GM18870 (cell line): ENCODE data around the gene FAAP100.

ENCODE experiments used
- ATAC-seq: cut with Tn5 transposase; IDR thresholded peaks from one replicate; pipeline ENCODE4 v1.9.1; 2021; ENCODE audit warnings: moderate library complexity; ENCODE audit not compliant: unreplicated experiment

Gene FAAP100

DNA sequence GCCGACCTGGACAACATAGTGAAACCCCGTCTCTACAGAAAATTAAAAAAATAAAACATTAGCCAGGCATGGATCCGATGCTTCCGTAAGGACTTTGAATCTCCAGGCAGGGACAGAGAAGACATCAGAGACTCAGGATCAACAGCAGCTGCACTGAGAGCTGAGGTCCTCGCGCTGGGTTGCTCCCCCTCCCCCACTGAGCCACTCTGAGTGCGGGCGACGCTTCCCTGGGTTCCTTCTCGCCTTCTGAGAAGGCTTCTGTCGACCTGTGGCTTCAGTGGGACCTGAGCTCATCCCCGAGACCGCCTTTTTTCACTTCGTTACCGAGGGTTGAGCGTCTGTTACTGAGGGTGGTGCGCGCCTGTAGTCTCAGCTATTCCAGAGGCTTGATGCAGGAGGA is 60.0 kb downstream of the FAAP100 start:
- ATAC-seq, result no peak

DNA sequence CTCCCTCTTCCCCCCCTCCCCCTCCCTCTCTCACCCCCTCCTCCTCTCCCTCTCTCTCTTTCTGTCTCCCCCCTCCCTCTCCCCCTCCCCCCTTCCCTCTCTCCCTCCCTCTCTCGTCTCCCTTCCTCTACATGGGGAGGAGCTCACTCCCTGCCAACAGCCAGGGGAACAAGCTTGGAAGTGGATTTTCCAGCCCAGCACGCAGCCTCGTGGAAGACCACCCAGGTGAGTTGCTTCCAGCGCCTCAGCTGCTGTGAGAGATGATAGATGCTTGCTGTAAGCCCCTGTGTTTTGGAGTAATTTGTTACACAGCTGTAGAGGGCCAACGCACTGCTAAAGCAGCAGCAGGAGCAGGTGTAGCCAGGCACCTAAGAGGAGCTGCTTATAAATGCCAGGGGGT is 60.4 kb downstream of the FAAP100 start:
- no peak for ATAC-seq

DNA sequence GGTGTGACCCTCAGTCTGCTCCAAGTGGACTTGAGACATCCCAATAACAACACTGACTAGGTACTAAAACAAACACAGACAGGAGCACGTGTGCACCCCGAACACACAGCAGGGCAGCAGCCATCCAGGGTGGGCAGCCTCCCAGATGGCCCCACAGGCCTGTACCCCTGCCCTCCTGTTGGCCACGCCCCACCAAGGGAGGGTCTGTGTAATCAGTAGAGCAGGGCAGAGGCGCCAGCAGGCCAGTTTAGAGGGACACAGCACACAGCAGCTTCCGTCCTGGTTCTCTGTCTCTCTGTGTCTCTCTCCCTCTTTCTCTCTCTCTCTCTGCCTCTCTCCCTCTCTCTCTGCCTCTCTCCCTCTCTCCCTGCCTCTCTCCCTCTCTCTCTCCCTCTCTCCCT is 61.0 kb downstream of the FAAP100 start:
- no peak for ATAC-seq

DNA sequence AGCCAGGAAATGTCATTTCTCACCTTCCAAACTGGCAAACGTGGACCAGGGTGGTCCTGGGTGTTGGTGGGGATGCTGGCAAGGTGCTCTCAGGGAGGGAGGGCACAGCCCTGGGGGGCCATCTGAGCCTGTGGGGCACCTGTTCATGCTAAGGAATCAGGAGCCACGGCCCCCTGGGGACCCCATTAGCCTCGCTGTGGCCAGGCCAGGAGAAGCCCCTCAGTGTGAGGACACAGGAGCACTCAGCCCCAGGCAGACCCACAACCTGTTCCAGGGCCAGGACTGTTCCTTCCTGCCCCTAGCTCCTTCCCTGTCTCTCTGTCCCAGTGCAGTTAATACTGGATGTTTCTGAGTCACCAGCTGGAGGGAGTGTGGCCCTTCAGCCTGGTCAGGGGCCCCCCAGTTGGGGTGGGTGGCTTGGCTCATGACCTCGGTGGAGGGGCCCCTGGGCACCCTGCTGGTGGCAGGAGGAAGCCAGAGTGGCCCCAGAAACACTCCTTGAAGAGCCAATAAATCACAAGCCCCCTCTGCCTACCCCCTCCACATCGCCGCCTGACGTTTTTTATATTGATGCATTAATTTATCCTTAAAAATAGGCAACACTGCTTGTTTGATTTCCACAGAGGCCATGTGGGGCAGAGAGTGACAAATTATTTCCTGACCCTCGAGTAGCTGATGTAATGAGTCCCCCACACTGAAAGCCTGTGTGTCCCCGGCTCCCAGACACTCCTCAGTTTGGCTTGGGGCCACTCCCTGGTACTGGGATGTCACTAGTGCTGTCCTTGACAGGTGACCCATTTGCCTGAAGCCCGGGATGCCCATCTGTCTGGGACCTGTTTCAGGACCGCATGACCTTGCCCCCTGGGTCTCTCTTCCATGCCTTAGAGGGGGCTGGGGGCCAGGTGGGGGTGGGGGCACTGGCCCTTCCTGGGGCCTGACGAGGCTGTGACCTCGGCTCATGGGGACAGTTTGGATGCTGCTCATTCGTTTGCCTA is 61.9 kb downstream of the FAAP100 start:
- no peak for ATAC-seq
